ENCODE results near the gene NID2. TPM values are rescaled to one million over a fixed set of nuclear protein-coding genes. Genes with fewer than 3 reads are reported as not detected.

The NID2 gene
- total and polyA plus RNA-seq, 3 experiments from 2014 or later: 0.30 TPM; not detected in 2

- Mint-ChIP-seq H3K36me3 (peaks cover 3 to 87% (median 27%) of the 10 kb centered on the region in 3 donors), H3K9me3 (no peaks in the 10 kb centered on the region), H3K4me1 (peaks cover 21 to 29% (median 21%) of the 10 kb centered on the region in 3 donors), H3K4me3 (no peak overlapping the region), H3K27me3 (no peaks in the 10 kb centered on the region), H3K27ac (no peak overlapping the region)
- ChIA-PET POLR2A (no interaction called here), CTCF (no interaction called here)
- Histone ChIP-seq H3K4me1 (ENCODE audit: insufficient read depth, low read length) (peaks cover 4% of the 10 kb centered on the region), H3K27me3 (ENCODE audit: insufficient read depth, low read length, poor library complexity, severe bottlenecking) (no peaks in the 10 kb centered on the region), H3K4me3 (ENCODE audit: low read length) (no peak overlapping the region), H3K27ac (ENCODE audit: low read depth, low read length) (no peak overlapping the region), H3K9me3 (ENCODE audit: low read length) (no peaks in the 10 kb centered on the region), H3K36me3 (ENCODE audit: insufficient read depth, low read length) (peaks cover 67% of the 10 kb centered on the region)
- DNase-seq: no peak
Measured at GRCh38 chr14:52000019-52000582, 68.8 kb downstream of the NID2 start.

DNA sequence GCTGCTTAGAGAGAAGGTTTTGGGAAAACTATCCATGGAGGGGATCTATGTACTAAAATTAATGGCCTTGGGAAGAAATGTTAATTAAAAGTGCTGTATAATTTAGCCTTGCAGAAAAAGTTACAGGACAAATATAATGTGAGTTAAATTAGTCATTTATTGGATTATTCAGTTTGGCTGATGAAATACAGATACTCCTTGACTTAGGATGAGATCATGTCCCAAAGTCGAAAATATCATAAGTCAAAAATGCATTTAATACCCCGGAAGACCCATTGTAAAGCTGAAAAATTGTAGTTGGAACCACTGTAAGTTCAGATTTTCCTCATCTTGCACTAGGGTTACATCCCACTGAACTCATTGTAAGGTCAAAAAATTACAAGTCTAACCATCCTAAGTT, 69.8 kb downstream of the NID2 start:
- no peak for DNase-seq
- peaks cover 0 to 88% (median 24%) of the 10 kb centered on the region in 3 donors for H3K36me3 Mint-ChIP-seq
- H3K4me1 Mint-ChIP-seq: peaks cover 23 to 37% (median 28%) of the 10 kb centered on the region in 3 donors
- Histone ChIP-seq H3K4me3 (ENCODE audit: low read length) (no peak overlapping the region), H3K9me3 (ENCODE audit: low read length) (no peaks in the 10 kb centered on the region), H3K27me3 (ENCODE audit: insufficient read depth, low read length, poor library complexity, severe bottlenecking) (no peaks in the 10 kb centered on the region), H3K27ac (ENCODE audit: low read depth, low read length) (no peak overlapping the region), H3K36me3 (ENCODE audit: insufficient read depth, low read length) (peaks cover 72% of the 10 kb centered on the region), H3K4me1 (ENCODE audit: insufficient read depth, low read length) (peaks cover 4% of the 10 kb centered on the region)
- POLR2A ChIA-PET: no interaction called here
- H3K4me3 Mint-ChIP-seq: no peak overlapping the region
- H3K9me3 Mint-ChIP-seq: no peaks in the 10 kb centered on the region
- CTCF ChIA-PET: no interaction called here
- H3K27ac Mint-ChIP-seq: no peak overlapping the region
- H3K27me3 Mint-ChIP-seq: no peaks in the 10 kb centered on the region

DNA sequence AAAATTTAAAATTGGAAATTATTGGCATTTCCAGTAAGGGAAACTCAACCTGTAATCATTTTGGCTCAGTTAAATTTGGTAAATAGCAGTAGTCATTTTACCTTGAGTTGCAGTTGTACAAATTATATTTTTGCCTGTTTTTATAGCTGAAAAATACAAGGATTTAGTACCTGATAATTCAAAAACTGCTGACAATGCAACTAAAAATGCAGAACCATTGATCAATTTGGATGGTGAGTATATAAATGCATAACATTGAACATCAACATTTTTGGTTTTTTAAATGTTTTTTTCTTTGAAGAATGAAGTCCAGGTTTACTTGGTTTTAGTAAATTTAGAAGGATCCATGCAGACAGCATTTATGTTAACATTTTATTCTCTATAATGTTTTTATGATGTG, 70.5 kb downstream of the NID2 start:
- Mint-ChIP-seq H3K27me3 (no peaks in the 10 kb centered on the region), H3K4me1 (peaks cover 27 to 43% (median 36%) of the 10 kb centered on the region in 3 donors), H3K36me3 (peaks cover 0 to 88% (median 27%) of the 10 kb centered on the region in 3 donors), H3K27ac (no peak overlapping the region), H3K9me3 (no peaks in the 10 kb centered on the region), H3K4me3 (no peak overlapping the region)
- no peak for DNase-seq
- no peak overlapping the region for H3K27ac ChIP-seq (ENCODE audit: low read depth, low read length)
- H3K4me3 ChIP-seq (ENCODE audit: low read length): no peak overlapping the region
- H3K4me1 ChIP-seq (ENCODE audit: insufficient read depth, low read length): peaks cover 4% of the 10 kb centered on the region
- ChIA-PET POLR2A (no interaction called here), CTCF (no interaction called here)
- H3K27me3 ChIP-seq (ENCODE audit: insufficient read depth, low read length, poor library complexity, severe bottlenecking): no peaks in the 10 kb centered on the region
- no peaks in the 10 kb centered on the region for H3K9me3 ChIP-seq (ENCODE audit: low read length)
- H3K36me3 ChIP-seq (ENCODE audit: insufficient read depth, low read length): peaks cover 69% of the 10 kb centered on the region

DNA sequence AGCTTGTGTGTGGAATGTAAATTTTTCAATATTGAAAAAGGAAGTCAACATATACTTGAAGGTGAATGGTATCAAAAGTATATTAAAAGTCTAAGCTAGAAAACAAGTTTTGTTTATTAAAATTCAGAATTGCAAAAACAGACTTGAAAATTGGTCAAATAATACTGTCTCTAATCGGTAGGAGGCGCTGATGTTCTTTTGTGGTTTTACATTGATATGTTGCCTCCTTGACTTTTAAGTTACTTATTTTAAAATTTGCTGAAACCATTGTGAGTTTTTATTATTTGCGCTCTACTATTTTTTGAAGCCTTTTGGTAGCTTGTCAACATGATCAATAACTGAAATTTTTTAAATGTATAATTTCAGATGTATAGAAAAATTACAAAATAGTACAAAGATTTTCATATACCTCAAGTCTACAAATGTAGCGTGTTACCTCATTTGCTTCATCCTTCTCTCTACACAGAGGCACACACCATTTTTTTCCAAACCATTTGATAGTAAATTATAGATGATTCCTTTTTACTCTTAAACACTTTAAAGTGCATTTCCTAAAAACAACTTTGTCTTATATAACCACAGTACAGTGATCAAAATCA, 72.6 kb downstream of the NID2 start:
- peak in 2 of 5 donors; percentile 30 to 33 for DNase-seq
- H3K4me1 ChIP-seq (ENCODE audit: insufficient read depth, low read length): peaks cover 15% of the 10 kb centered on the region
- no peaks in the 10 kb centered on the region for H3K9me3 ChIP-seq (ENCODE audit: low read length)
- H3K36me3 ChIP-seq (ENCODE audit: insufficient read depth, low read length): peaks cover 61% of the 10 kb centered on the region
- H3K4me3 ChIP-seq (ENCODE audit: low read length): no peak overlapping the region
- H3K36me3 Mint-ChIP-seq: peaks cover 0 to 84% (median 18%) of the 10 kb centered on the region in 3 donors
- no peaks in the 10 kb centered on the region for H3K9me3 Mint-ChIP-seq
- POLR2A ChIA-PET: no interaction called here
- no peak overlapping the region for H3K27ac Mint-ChIP-seq
- H3K4me1 Mint-ChIP-seq: peaks cover 40 to 61% (median 53%) of the 10 kb centered on the region in 3 donors
- peak overlapping the region in 1 of 7 donors; percentile 16 for H3K4me3 Mint-ChIP-seq
- CTCF ChIA-PET: interaction anchor here (0.6 to 1.5 kb wide), 4 partner anchors 10 to 1329 kb away, joined by 3 to 4 read pairs (median 4); no protein-coding TSS in a partner anchor
- no peaks in the 10 kb centered on the region for H3K27me3 ChIP-seq (ENCODE audit: insufficient read depth, low read length, poor library complexity, severe bottlenecking)
- no peak overlapping the region for H3K27ac ChIP-seq (ENCODE audit: low read depth, low read length)
- no peaks in the 10 kb centered on the region for H3K27me3 Mint-ChIP-seq

DNA sequence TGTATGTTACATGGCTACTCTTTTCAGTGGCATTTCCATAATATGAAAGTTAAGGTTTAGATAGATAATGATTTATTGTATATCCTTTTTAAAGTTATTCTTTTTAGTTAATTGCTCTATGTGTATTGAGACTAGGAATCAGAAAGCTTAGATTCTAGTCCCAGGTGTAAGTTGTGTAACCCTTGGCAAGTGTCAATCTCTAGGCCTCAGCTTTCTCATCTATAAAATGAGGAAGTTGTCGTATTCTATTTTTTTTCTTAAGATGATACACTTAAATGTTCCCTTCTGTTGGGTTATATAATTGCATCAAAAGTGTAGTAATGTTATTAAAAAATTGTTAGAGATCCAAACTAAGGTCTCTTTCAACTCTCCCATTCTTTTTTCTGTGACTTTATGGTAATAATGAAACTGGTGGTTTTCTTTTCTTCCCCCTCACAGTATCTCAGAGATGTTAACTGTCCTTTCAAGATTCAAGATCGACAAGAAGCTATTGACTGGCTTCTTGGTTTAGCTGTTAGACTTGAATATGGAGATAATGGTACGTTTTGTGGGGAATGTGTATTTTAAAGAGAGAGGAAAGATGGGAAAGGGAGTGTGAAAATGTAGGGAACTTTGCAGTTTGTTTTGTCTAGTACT, 75.5 kb downstream of the NID2 start:
- Mint-ChIP-seq H3K4me1 (peaks cover 51 to 74% (median 71%) of the 10 kb centered on the region in 3 donors), H3K27ac (peak overlapping the region in 5 of 8 donors; percentile 1 to 76 (median 22)), H3K9me3 (no peaks in the 10 kb centered on the region), H3K4me3 (no peak overlapping the region), H3K27me3 (no peaks in the 10 kb centered on the region), H3K36me3 (peaks cover 0 to 69% (median 8%) of the 10 kb centered on the region in 3 donors)
- H3K27me3 ChIP-seq (ENCODE audit: insufficient read depth, low read length, poor library complexity, severe bottlenecking): no peaks in the 10 kb centered on the region
- CTCF ChIA-PET: interaction anchor here (0.9 to 1.6 kb wide), 2 partner anchors 15 to 278 kb away, joined by 4 read pairs; no protein-coding TSS in a partner anchor
- H3K4me3 ChIP-seq (ENCODE audit: low read length): no peak overlapping the region
- H3K9me3 ChIP-seq (ENCODE audit: low read length): no peaks in the 10 kb centered on the region
- H3K27ac ChIP-seq (ENCODE audit: low read depth, low read length): no peak overlapping the region
- DNase-seq: no peak
- peaks cover 32% of the 10 kb centered on the region for H3K4me1 ChIP-seq (ENCODE audit: insufficient read depth, low read length)
- POLR2A ChIA-PET: no interaction called here
- H3K36me3 ChIP-seq (ENCODE audit: insufficient read depth, low read length): peaks cover 39% of the 10 kb centered on the region

DNA sequence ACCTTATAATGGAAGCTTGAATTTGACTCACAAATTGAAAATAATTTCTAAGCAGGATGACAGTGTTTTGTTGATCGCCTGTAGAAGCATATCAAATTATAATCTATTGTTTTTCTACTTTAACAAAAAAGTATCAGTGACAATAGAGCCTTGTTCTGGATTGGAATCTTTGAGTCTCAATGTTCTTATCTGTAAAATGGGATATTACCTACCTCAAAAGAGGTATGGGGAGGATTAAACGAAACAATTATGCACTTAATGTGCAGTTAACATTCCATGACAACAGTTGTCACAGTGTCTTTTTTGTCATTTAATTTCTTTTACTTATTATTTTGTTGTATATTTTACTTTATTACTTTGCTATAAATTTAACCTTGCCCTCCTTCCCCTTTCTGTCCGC, 78.4 kb downstream of the NID2 start:
- Mint-ChIP-seq H3K4me3 (peak overlapping the region; percentile 92 to 97 (median 95)), H3K27ac (peak overlapping the region in 7 of 8 donors; percentile 79 to 99 (median 96)), H3K27me3 (no peaks in the 10 kb centered on the region), H3K4me1 (peaks cover 40 to 62% (median 55%) of the 10 kb centered on the region in 3 donors), H3K36me3 (peaks cover 0 to 49% (median 5%) of the 10 kb centered on the region in 3 donors), H3K9me3 (no peaks in the 10 kb centered on the region)
- Histone ChIP-seq H3K27me3 (ENCODE audit: insufficient read depth, low read length, poor library complexity, severe bottlenecking) (no peaks in the 10 kb centered on the region), H3K9me3 (ENCODE audit: low read length) (no peaks in the 10 kb centered on the region), H3K27ac (ENCODE audit: low read depth, low read length) (no peak overlapping the region), H3K4me1 (ENCODE audit: insufficient read depth, low read length) (peaks cover 30% of the 10 kb centered on the region), H3K4me3 (ENCODE audit: low read length) (peak overlapping the region; percentile 94), H3K36me3 (ENCODE audit: insufficient read depth, low read length) (peaks cover 27% of the 10 kb centered on the region)
- no peak for DNase-seq
- ChIA-PET CTCF (interaction anchor here (0.9 kb wide), 1 partner anchor 11 kb away, joined by 3 read pairs; no protein-coding TSS in a partner anchor), POLR2A (no interaction called here)

DNA sequence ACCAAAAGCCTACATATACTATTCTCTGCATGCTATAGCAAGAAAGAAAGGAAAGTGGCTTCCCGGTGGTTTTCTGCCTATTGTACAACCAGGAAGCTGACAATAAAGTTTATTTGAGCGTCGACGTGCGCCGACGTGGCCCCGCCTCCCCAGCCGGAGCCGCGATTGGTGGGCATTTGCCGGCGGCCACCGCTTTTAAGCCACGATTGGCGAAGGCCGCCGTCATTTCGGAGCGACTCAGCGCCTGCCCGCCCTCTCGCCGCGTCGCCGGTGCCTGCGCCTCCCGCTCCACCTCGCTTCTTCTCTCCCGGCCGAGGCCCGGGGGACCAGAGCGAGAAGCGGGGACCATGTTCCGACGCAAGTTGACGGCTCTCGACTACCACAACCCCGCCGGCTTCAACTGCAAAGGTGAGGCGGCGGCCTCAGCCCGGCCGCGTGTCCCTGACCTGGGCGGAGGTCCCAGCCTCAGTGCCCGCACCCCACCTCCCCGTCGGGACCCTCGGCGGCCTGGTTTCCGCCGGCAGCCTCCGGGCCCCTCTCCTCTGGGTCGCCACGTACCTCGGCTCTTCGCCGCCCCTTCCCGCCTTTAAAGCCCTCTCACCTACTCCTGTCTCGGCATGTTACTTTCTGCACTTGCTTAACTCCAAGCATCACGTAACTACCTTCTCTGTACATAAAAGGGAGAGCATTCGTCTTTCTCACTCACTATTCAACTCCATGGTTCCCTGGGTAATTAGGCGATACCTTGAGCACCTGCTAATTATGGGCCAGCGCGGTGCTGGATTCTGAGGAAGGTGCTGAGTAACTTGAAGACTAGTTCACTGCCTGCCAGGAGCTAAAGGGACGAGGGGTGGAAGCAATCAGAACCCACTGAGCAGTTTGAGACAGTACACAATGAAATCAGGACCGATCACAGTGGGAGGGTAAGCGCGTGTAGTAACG, 79.3 kb downstream of the NID2 start, which contains the start of gene RTRAF:
TSS of gene RTRAF (plus strand) at position 254 of the 942 bp plus-strand sequence. CDS start at position 348, 94 bp downstream.
- Histone ChIP-seq H3K4me3 (ENCODE audit: low read length) (peak within 1 kb of the TSS; percentile 94), H3K27me3 (ENCODE audit: insufficient read depth, low read length, poor library complexity, severe bottlenecking) (no peaks in the 10 kb centered on the region), H3K36me3 (ENCODE audit: insufficient read depth, low read length) (peaks cover 18% of the 10 kb centered on the region), H3K9me3 (ENCODE audit: low read length) (no peaks in the 10 kb centered on the region), H3K4me1 (ENCODE audit: insufficient read depth, low read length) (peaks cover 30% of the 10 kb centered on the region), H3K27ac (ENCODE audit: low read depth, low read length) (peak within 1 kb of the TSS; percentile 93)
- H3K27me3 Mint-ChIP-seq: no peaks in the 10 kb centered on the region
- H3K4me1 Mint-ChIP-seq: peaks cover 39 to 53% (median 52%) of the 10 kb centered on the region in 3 donors
- peak within 1 kb of the TSS; percentile 79 to 99 (median 96) for H3K27ac Mint-ChIP-seq
- ChIA-PET POLR2A (no interaction called here), CTCF (interaction anchor here (0.9 to 1.7 kb wide), 2 partner anchors 10 kb away, joined by 3 to 5 read pairs; no protein-coding TSS in a partner anchor)
- H3K4me3 Mint-ChIP-seq: peak within 1 kb of the TSS; percentile 92 to 97 (median 95)
- DNase-seq: peak; percentile 89 to 94 (median 91)
- no peaks in the 10 kb centered on the region for H3K9me3 Mint-ChIP-seq
- H3K36me3 Mint-ChIP-seq: peaks cover 0 to 40% (median 6%) of the 10 kb centered on the region in 3 donors

All from CD8-positive, alpha-beta memory T cell (primary cell).